Epithelial cell of esophagus (primary cell): Measurements from ENCODE around the gene SALL2.

Source experiments
- DNase-seq: peaks from one replicate; pipeline ENCODE4 v3.0.0; 2010; ENCODE audit warnings: low read depth
- H3K4me3 ChIP-seq: 2 replicates; pipeline ENCODE4 v1.5.1; 2011; ENCODE audit warnings: mild to moderate bottlenecking, low read length, control low read depth
- TF ChIP-seq, protein P1 (sequence below): IDR thresholded peaks from 2 replicates; pipeline ENCODE4 v1.5.1; 2011; ENCODE audit warnings: low read depth, mild to moderate bottlenecking, low read length, control low read depth, inconsistent platforms; ENCODE audit not compliant: insufficient read depth; ENCODE audit errors: missing control alignments

The SALL2 gene

GRCh38 chr14:21520767-21521166 lies 5.4 kb downstream of the SALL2 start:
- no peak for DNase-seq
- TF ChIP-seq, protein P1, sequence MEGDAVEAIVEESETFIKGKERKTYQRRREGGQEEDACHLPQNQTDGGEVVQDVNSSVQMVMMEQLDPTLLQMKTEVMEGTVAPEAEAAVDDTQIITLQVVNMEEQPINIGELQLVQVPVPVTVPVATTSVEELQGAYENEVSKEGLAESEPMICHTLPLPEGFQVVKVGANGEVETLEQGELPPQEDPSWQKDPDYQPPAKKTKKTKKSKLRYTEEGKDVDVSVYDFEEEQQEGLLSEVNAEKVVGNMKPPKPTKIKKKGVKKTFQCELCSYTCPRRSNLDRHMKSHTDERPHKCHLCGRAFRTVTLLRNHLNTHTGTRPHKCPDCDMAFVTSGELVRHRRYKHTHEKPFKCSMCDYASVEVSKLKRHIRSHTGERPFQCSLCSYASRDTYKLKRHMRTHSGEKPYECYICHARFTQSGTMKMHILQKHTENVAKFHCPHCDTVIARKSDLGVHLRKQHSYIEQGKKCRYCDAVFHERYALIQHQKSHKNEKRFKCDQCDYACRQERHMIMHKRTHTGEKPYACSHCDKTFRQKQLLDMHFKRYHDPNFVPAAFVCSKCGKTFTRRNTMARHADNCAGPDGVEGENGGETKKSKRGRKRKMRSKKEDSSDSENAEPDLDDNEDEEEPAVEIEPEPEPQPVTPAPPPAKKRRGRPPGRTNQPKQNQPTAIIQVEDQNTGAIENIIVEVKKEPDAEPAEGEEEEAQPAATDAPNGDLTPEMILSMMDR = no peak
- H3K4me3 ChIP-seq = no peak overlapping the region

GRCh38 chr14:21518725-21519124 lies 7.4 kb downstream of the SALL2 start:
- TF ChIP-seq, protein P1 = no peak
- no peak for DNase-seq
- no peak overlapping the region for H3K4me3 ChIP-seq

GRCh38 chr14:21514341-21514740 lies 11.8 kb downstream of the SALL2 start:
- H3K4me3 ChIP-seq = no peak overlapping the region
- TF ChIP-seq, protein P1 = no peak
- DNase-seq = no peak

DNA sequence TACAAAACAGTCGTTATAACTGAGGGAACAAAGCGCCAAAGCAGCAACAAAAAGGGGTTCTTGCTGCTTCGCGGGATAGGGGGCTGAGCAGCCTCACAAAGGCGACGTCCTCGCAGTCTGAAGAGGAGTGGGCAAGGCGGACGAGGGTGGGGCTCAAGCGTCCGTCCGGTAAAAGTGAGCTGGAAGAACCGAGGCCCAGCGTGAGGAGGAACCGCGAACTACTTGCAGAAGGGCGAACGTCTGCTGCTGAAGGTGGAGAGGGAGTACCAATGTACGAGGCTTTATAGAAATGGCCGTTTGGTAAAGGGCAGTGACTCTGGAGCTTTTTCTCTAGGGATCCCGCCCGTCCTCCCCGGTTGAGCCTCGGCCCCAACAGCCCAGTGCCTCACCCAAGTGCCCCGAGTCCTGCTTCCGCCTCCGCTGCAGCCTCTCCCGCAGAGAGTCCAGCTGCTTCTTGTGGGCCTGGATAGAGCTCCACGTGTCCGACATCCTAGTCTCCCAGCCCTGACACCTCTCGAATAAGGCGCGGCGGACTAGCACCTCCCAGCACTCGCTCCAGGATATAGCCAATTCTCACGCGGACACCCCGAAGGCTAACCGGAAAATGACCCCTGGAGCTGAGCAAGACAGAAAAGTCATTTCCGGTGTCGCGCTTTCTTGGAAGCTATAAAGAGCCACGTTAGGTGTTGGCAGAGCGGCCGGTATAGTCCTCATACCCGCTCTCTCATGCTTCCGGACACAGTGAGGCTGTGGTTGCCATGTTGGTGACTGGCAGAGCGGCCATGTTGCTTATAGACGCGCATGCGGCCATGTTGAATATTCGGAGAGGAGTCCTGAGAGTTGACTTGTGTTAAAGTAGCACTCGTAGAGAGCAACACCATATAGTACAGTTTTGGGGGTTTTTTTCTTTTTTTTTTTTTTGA lies 15.2 kb downstream of the SALL2 start, which contains the start of gene METTL3:
METTL3 (minus strand) TSS at position 606 of the 923 bp plus-strand sequence; CDS start at position 489, 117 bp downstream.
- peak within 1 kb of the TSS; percentile 98 for H3K4me3 ChIP-seq
- DNase-seq = peak; percentile 99
- TF ChIP-seq, protein P1 = no peak

- no peak for DNase-seq
- TF ChIP-seq, protein P1 = no peak
- H3K4me3 ChIP-seq = peak overlapping the region; percentile 98
These were observed 16.6 kb downstream of the SALL2 start for GRCh38 chr14:21509432-21510143.

GRCh38 chr14:21506557-21506956 lies 19.6 kb downstream of the SALL2 start:
- no peak for DNase-seq
- TF ChIP-seq, protein P1 = no peak
- H3K4me3 ChIP-seq = no peak overlapping the region
